Ascending aorta (tissue), 2 donors: ENCODE measurements around the gene TRAF3. TPM values are rescaled to one million over a fixed set of nuclear protein-coding genes. Genes with fewer than 3 reads are reported as not detected.

ENCODE experiments used
- DNase-seq, 2 donors: peaks; one replicate each; pipeline ENCODE4 v3.0.0-alpha.2; 2019; ENCODE audit warnings: low spot score in 2 of 2
- H3K27ac ChIP-seq, 2 donors: fragments of 200-600 bp; sonication (generic); one replicate each; pipeline ENCODE4 v1.5.1; 2016 to 2017; ENCODE audit warnings: mild to moderate bottlenecking in 1 of 2
- H3K27me3 ChIP-seq: fragments of 200-600 bp; sonication (generic); one replicate; pipeline ENCODE4 v1.5.1; 2017
- H3K36me3 ChIP-seq, 2 donors: fragments of 200-600 bp; sonication (generic); one replicate each; pipeline ENCODE4 v1.5.1; 2016
- H3K4me1 ChIP-seq, 2 donors: fragments of 200-600 bp; sonication (generic); one replicate each; pipeline ENCODE4 v1.5.1; 2016 to 2017; ENCODE audit warnings: mild to moderate bottlenecking in 1 of 2
- H3K4me3 ChIP-seq, 2 donors: fragments of 200-600 bp; sonication (generic); one replicate each; pipeline ENCODE4 v1.5.1; 2016 to 2017; ENCODE audit warnings: mild to moderate bottlenecking in 1 of 2
- H3K9me3 ChIP-seq, 2 donors: fragments of 200-600 bp; sonication (generic); one replicate each; pipeline ENCODE4 v1.5.1; 2016
- intact Hi-C: fragments of 100-400 bp; cut with DNase I; formaldehyde crosslinking; loops from one replicate; pipeline ENCODE4 v1.15.1; 2023
- total RNA-seq: library from RNA; depleted of rRNA; stranded (reverse); fragments of >200 nt; gene quantifications from one replicate; pipeline ENCODE4 v1.1.0, GENCODE V29; 2016
- TF ChIP-seq, protein P1 (sequence below), 3 experiments: fragments of 200-600 bp in 2 of 3; fragments of 450-650 bp in 1 of 3; sonication (generic) in 2 of 3; IDR thresholded peaks; one replicate each; pipeline ENCODE4 v1.5.1; 2016 to 2019; ENCODE audit warnings: antibody characterized with exemption in 3 of 3, mild to moderate bottlenecking in 1 of 3, moderate library complexity in 1 of 3

Gene TRAF3
- total RNA-seq, 1 donor from 2014 or later = 12.2 TPM

DNA sequence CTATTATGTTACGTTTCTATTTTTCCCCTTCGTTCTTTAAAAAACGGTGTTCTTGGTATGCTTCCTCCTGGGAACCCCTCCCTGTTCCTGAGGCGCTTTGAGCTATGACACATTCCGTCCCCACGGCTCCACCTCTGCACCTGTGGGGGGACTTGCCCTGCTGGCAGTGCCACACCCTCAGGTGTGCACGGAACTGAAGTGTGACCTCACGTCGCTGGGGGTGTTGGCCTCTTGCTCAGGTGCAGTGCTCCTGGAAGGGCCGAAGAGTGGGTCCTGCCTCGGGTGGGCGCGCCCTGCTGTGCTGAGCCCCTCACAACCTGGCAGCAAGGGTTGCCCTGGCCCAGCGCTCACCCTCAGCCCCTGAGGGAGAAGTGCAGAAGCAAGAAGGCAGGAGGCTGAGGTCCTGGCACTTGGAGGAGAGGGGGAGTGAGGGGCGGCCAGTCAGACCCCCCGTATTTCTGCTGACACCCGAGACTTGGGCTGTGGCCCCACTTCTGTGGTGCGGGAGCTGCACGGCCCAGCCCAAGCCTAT, 150.2 kb downstream of the TRAF3 start:
- H3K27ac ChIP-seq = no peak overlapping the region
- intact Hi-C loops = no loop called here
- H3K4me1 ChIP-seq = peaks cover 19 to 25% of the 10 kb centered on the region in 2 donors
- no peak for DNase-seq
- H3K27me3 ChIP-seq = peaks cover 26% of the 10 kb centered on the region
- H3K36me3 ChIP-seq = peaks cover 0 to 5% of the 10 kb centered on the region in 2 donors
- no peak overlapping the region for H3K4me3 ChIP-seq
- H3K9me3 ChIP-seq = no peaks in the 10 kb centered on the region
- TF ChIP-seq, protein P1, sequence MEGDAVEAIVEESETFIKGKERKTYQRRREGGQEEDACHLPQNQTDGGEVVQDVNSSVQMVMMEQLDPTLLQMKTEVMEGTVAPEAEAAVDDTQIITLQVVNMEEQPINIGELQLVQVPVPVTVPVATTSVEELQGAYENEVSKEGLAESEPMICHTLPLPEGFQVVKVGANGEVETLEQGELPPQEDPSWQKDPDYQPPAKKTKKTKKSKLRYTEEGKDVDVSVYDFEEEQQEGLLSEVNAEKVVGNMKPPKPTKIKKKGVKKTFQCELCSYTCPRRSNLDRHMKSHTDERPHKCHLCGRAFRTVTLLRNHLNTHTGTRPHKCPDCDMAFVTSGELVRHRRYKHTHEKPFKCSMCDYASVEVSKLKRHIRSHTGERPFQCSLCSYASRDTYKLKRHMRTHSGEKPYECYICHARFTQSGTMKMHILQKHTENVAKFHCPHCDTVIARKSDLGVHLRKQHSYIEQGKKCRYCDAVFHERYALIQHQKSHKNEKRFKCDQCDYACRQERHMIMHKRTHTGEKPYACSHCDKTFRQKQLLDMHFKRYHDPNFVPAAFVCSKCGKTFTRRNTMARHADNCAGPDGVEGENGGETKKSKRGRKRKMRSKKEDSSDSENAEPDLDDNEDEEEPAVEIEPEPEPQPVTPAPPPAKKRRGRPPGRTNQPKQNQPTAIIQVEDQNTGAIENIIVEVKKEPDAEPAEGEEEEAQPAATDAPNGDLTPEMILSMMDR (IDR thresholded peaks at IDR 0.05) = no peak

DNA sequence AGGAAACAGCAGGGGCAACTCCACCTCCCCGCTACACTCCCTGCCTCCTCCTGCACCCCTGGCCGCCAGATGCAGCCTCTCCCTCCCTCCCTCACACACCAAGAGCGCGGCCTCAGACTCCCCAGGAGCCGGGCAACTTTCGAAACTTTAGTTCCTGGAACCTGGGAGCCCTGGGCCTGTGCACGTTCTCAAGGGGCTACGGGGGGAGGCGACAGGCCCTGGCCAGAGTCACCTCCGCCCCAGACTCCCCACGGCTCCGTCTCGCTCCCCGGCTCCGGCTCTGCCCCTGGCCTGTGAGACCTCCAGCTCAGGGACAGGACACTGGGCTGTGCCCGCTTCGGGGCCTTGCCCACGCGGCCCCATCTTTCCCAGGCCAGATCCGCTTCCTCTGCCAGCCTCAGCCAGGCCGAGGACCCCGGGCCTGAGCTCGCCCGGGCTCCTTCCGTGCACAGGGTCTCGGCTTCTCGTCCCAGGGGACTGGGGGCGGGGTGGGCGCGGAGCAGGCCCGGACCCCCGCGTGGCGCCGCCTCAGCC, 150.7 kb downstream of the TRAF3 start:
- H3K9me3 ChIP-seq = no peaks in the 10 kb centered on the region
- H3K27me3 ChIP-seq = peaks cover 26% of the 10 kb centered on the region
- intact Hi-C loops = no loop called here
- H3K27ac ChIP-seq = no peak overlapping the region
- peaks cover 19 to 24% of the 10 kb centered on the region in 2 donors for H3K4me1 ChIP-seq
- DNase-seq = no peak
- peak overlapping the region; percentile 44 to 57 for H3K4me3 ChIP-seq
- peaks cover 0 to 8% of the 10 kb centered on the region in 2 donors for H3K36me3 ChIP-seq
- TF ChIP-seq, protein P1 (IDR thresholded peaks at IDR 0.05) = no peak

DNA sequence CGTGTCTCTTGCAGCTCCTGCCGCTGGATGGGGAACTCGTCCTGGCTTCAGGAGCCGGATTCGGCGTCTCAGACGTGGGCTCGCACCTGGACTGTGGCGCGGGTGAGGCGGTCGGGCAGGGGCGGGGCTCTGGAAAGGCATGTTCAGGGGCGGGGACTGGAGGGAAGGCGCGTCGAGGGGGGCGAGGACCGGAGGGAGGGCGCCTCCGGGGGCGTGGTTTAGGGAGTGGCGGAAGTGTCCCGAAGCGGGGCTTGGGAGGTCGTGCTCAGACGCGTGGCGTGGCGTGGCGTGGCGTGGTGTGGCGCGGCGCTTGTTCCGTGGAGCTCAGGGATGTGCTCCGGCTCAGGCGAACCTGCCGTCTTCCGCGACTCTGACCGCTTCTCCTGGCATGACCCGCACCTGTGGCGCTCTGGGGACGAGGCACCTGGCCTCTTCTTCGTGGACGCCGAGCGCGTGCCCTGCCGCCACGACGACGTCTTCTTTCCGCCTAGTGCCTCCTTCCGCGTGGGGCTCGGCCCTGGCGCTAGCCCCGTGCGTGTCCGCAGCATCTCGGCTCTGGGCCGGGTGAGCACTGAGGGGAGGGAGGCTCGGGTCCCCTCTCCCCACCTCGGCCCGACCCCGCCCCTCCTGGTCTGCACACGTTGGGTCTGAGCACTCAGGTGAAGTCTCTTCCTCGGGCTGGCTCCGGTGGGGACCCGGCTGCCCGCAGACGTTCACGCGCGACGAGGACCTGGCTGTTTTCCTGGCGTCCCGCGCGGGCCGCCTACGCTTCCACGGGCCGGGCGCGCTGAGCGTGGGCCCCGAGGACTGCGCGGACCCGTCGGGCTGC, 151.4 kb downstream of the TRAF3 start:
- Histone ChIP-seq H3K4me3 (peak overlapping the region; percentile 44 to 57), H3K27me3 (peaks cover 26% of the 10 kb centered on the region), H3K27ac (no peak overlapping the region), H3K9me3 (no peaks in the 10 kb centered on the region), H3K36me3 (peaks cover 2 to 15% of the 10 kb centered on the region in 2 donors), H3K4me1 (peaks cover 19 to 23% of the 10 kb centered on the region in 2 donors)
- TF ChIP-seq, protein P1 (IDR thresholded peaks at IDR 0.05) = no peak
- DNase-seq = peak in 1 of 2 donors; percentile 82
- intact Hi-C loops = no loop called here

DNA sequence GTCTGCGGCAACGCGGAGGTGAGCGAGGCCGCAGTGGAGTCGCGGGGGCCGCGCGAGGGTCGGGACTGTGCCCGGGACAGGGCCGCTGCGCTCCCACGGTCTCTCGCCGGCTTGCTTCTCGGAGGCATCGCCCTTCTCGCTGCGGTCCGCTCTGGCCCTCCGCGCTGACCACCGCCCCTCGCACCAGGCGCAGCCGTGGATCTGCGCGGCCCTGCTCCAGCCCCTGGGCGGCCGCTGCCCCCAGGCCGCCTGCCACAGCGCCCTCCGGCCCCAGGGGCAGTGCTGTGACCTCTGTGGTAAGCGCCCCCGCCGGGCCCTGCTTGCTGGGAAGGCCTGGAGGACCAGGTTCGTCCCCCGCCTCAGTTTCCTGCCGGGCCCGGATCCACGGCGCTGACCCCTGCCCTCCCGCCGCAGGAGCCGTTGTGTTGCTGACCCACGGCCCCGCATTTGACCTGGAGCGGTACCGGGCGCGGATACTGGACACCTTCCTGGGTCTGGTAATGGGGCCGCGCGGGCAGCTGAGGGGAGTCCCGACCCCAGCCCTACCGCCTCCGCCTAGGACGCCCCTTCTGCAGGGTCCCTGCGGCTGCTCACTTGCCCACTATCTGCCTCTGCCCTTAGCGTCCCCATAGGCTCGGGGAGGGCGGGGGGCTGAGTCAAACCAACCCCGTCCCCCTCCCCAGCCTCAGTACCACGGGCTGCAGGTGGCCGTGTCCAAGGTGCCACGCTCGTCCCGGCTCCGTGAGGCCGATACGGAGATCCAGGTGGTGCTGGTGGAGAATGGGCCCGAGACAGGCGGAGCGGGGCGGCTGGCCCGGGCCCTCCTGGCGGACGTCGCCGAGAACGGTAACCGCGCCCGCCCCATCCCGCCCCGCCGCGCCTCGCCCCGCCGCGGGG, 152.2 kb downstream of the TRAF3 start:
- DNase-seq = no peak
- Histone ChIP-seq H3K27me3 (peaks cover 26% of the 10 kb centered on the region), H3K36me3 (peaks cover 5 to 22% of the 10 kb centered on the region in 2 donors), H3K4me3 (peak overlapping the region; percentile 44 to 57), H3K4me1 (peaks cover 19 to 23% of the 10 kb centered on the region in 2 donors), H3K27ac (no peak overlapping the region), H3K9me3 (no peaks in the 10 kb centered on the region)
- TF ChIP-seq, protein P1 (IDR thresholded peaks at IDR 0.05) = no peak
- intact Hi-C loops = no loop called here

DNA sequence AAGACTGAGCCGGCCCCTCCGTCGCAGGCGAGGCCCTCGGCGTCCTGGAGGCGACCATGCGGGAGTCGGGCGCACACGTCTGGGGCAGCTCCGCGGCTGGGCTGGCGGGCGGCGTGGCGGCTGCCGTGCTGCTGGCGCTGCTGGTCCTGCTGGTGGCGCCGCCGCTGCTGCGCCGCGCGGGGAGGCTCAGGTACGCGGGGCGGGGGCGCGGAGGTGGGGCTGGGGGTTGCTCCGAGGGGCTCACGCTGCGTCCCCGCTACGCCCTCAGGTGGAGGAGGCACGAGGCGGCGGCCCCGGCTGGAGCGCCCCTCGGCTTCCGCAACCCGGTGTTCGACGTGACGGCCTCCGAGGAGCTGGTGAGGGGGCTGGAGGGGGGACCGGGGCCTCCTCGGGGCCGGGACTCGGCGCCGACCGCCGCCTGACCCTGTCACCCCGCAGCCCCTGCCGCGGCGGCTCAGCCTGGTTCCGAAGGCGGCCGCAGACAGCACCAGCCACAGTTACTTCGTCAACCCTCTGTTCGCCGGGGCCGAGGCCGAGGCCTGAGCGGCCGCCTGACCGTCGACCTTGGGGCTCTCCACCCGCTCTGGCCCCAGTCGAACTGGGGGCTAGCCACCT, 153.0 kb downstream of the TRAF3 start:
- DNase-seq = no peak
- Histone ChIP-seq H3K36me3 (peaks cover 5 to 22% of the 10 kb centered on the region in 2 donors), H3K27me3 (peaks cover 26% of the 10 kb centered on the region), H3K4me1 (peaks cover 19 to 23% of the 10 kb centered on the region in 2 donors), H3K4me3 (peak overlapping the region; percentile 44 to 57), H3K27ac (no peak overlapping the region), H3K9me3 (no peaks in the 10 kb centered on the region)
- intact Hi-C loops = no loop called here
- TF ChIP-seq, protein P1 (IDR thresholded peaks at IDR 0.05) = no peak
